SK-N-SH (cell line): ENCODE results near the gene HIPK4.

Experiments used
- CTCF ChIP-seq: fragments of 200-600 bp; sonication (generic); IDR thresholded peaks from 2 replicates; pipeline ENCODE4 v1.6.1; 2017; ENCODE audit warnings: antibody characterized with exemption, mild to moderate bottlenecking, moderate library complexity
- FOXJ3 ChIP-seq: sonication (generic); formaldehyde crosslinking; IDR thresholded peaks from 2 replicates; pipeline ENCODE4 v1.5.1; 2020; ENCODE audit warnings: mild to moderate bottlenecking, missing genetic modification reagents

GRCh38 chr19:40393894-40394815 lies 4.2 kb upstream of the HIPK4 start:
- TF ChIP-seq CTCF = no peak
- TF ChIP-seq FOXJ3 (CRISPR knock-in tag) = no peak
